K562 (cell line): Measurements from ENCODE around the gene PRAMEF18. TPM values are rescaled to one million over a fixed set of nuclear protein-coding genes. Genes with fewer than 3 reads are reported as not detected.
"Not testable (repeated sequence)": the region's sequence is repeated elsewhere in the genome, so short reads cannot be mapped to it uniquely, and the experiment has no call there.

Experiments used
- ATAC-seq: fragments of 200-7000 bp; cut with Tn5 transposase; 3 replicates; pipeline ENCODE4 v1.9.1; 2020; ENCODE audit warnings: moderate library complexity
- BruUV-seq: library from RNA; stranded (reverse); fragments of 400-500 nt; replicated peaks from 2 replicates; lab custom pipeline; 2021; lab: Mats Ljungman, UMichigan
- CTCF ChIA-PET: fragments of 300-600 bp; formaldehyde crosslinking; extraction: SDS; loops from one replicate; lab custom pipeline; 2021; ENCODE audit warnings: low intra/inter-chr PET ratio; lab: Yijun Ruan, JAX
- POLR2A ChIA-PET: fragments of 300-600, 350-650 bp; sonication (Branson Sonifier 250); formaldehyde crosslinking; extraction: SDS; loops from one replicate; lab custom pipeline; 2021; ENCODE audit warnings: antibody characterized with exemption, inconsistent platforms; lab: Yijun Ruan, JAX
- DNase-seq, 4 experiments: peaks; one replicate each; pipeline versions ENCODE4 v3.0.0 to v3.0.0-alpha.2; 2011 to 2018; ENCODE audit warnings: low spot score in 3 of 4, mixed read lengths in 3 of 4; ENCODE audit errors: extremely low read depth in 1 of 4
- FAIRE-seq: peaks from 2 replicates; lab custom pipeline; 2011; peaks lifted over from hg19 to GRCh38; lab: Jason Lieb, UNC
- H2AFZ ChIP-seq: 2 replicates; pipeline ENCODE4 v1.6.0; 2011; ENCODE audit warnings: low read depth, low read length, control low read depth, inconsistent platforms
- H3K27ac ChIP-seq: fragments of 200-600 bp; 3 replicates; pipeline ENCODE4 v1.8.0; 2011; ENCODE audit warnings: low read depth, mild to moderate bottlenecking, control low read depth, inconsistent platforms, low read length, moderate library complexity, mixed read lengths; ENCODE audit errors: extremely low read depth
- H3K27me3 ChIP-seq, 2 experiments: fragments of 300-600 bp in 1 of 2; 2 replicates in 1 of 2; 3 replicates in 1 of 2; pipeline versions ENCODE4 v1.6.0 to v1.8.0; 2011; ENCODE audit warnings: inconsistent platforms in 2 of 2, low read length in 2 of 2, mild to moderate bottlenecking in 1 of 2, mixed read lengths in 1 of 2, moderate library complexity in 1 of 2; ENCODE audit not compliant: control insufficient read depth in 2 of 2, insufficient read depth in 2 of 2
- H3K36me3 ChIP-seq: fragments of 300-600 bp; 3 replicates; pipeline ENCODE4 v1.8.0; 2011; ENCODE audit warnings: mild to moderate bottlenecking, low read length, inconsistent platforms; ENCODE audit not compliant: control insufficient read depth, insufficient read depth
- H3K4me1 ChIP-seq, 2 experiments: fragments of 200-600 bp in 1 of 2; replicated peaks in 1 of 2; 2 replicates in 1 of 2; 3 replicates in 1 of 2; pipeline versions ENCODE4 v1.5.1 to v1.8.0; 2011; ENCODE audit warnings: inconsistent platforms in 2 of 2, low read length in 2 of 2, mild to moderate bottlenecking in 1 of 2, mixed read lengths in 1 of 2, moderate library complexity in 1 of 2; ENCODE audit not compliant: control insufficient read depth in 2 of 2, insufficient read depth in 2 of 2
- H3K4me2 ChIP-seq: 2 replicates; pipeline ENCODE4 v1.6.1; 2011; ENCODE audit warnings: low read length, control low read depth, inconsistent platforms, mixed read lengths; ENCODE audit not compliant: insufficient read depth
- H3K4me3 ChIP-seq: fragments of 200-600 bp; sonication (generic), shearing (Covaris generic); 2 replicates; pipeline ENCODE4 v1.5.1; 2016; ENCODE audit warnings: control low read depth, inconsistent platforms
- H3K79me2 ChIP-seq: fragments of 200-600 bp; 3 replicates; pipeline ENCODE4 v1.8.0; 2011; ENCODE audit warnings: low read length, inconsistent platforms; ENCODE audit not compliant: control insufficient read depth, insufficient read depth
- H3K9ac ChIP-seq, 2 experiments: 2 replicates each; pipeline versions ENCODE4 v1.6.0 to v1.6.1; 2011; ENCODE audit warnings: low read depth in 2 of 2, low read length in 2 of 2, control low read depth in 1 of 2, inconsistent platforms in 1 of 2, mild to moderate bottlenecking in 1 of 2, mixed read lengths in 1 of 2; ENCODE audit not compliant: insufficient read depth in 1 of 2
- H3K9me1 ChIP-seq: one replicate; pipeline ENCODE4 v1.6.0; 2011; ENCODE audit warnings: inconsistent platforms, mild to moderate bottlenecking, low read length, moderate library complexity; ENCODE audit not compliant: control insufficient read depth, insufficient read depth
- H3K9me3 ChIP-seq: replicated peaks from 2 replicates; pipeline ENCODE4 v1.5.1; 2011; ENCODE audit warnings: low read depth, low read length, inconsistent platforms; ENCODE audit not compliant: control insufficient read depth, insufficient read depth
- H4K20me1 ChIP-seq: replicated peaks from 2 replicates; pipeline ENCODE4 v1.6.1; 2011; ENCODE audit warnings: low read length, inconsistent platforms, mixed read lengths; ENCODE audit not compliant: control insufficient read depth, insufficient read depth
- BMI1 ChIP-seq: fragments of 150-350 bp; IDR thresholded peaks from 2 replicates; pipeline ENCODE4 v1.6.1; 2014; ENCODE audit warnings: low read length
- NFYB ChIP-seq: IDR thresholded peaks from 2 replicates; pipeline ENCODE4 v1.6.1; 2011; ENCODE audit warnings: mild to moderate bottlenecking, moderate library complexity; ENCODE audit not compliant: insufficient read length; ENCODE audit errors: extremely low read depth
- RAD21 ChIP-seq, 2 experiments: fragments of 250-450 bp in 1 of 2; fragments of 450-650 bp in 1 of 2; sonication (Bioruptor Pico) in 1 of 2; formaldehyde crosslinking in 1 of 2; IDR thresholded peaks in 1 of 2; conservative IDR thresholded peaks in 1 of 2; 2 replicates each; pipeline versions ENCODE4 v1.4.0 to v1.8.0; 2020 to 2022; ENCODE audit warnings: mild to moderate bottlenecking in 2 of 2, moderate library complexity in 1 of 2
- ZNF165 ChIP-seq: fragments of 250-450 bp; sonication (Bioruptor Pico); IDR thresholded peaks from 2 replicates; pipeline ENCODE4 v1.4.0; 2020; ENCODE audit warnings: borderline replicate concordance
- WGBS: fragments of 100-300 bp; shearing (Covaris generic); methylation state at CpG from one replicate; pipeline ENCODE4 v1.1.6; 2016; ENCODE audit warnings: low coverage, mixed read lengths; ENCODE audit not compliant: insufficient coverage; ENCODE audit errors: missing lambda C conversion rate; 5-methylcytosine and 5-hydroxymethylcytosine counted together
- in situ Hi-C: fragments of 300-500 bp; cut with MboI; formaldehyde crosslinking; loops from 4 replicates; pipeline ENCODE4 v1.15.0; 2018; ENCODE audit warnings: inconsistent platforms, mixed read lengths
- intact Hi-C: fragments of 100-400 bp; cut with micrococcal nuclease; formaldehyde crosslinking; loops from 2 replicates; pipeline ENCODE4 v1.14.2; 2022
- polyA plus RNA-seq, 8 experiments: library from polyadenylated mRNA; depleted of rRNA in 4 of 8; stranded (reverse) in 5 of 8; unstranded in 3 of 8; fragments of >200 nt; fragmentation: Nextera tagmentation in 2 of 8; fragmentation: Illumina TruSeq in 1 of 8; extraction: Ambion mirVana in 2 of 8; extraction: Trizol in 1 of 8; gene quantifications; 2 replicates each; pipeline versions ENCODE4 v1.2.1 to v1.2.3, GENCODE V29; 2011 to 2014; ENCODE audit warnings: inconsistent platforms in 1 of 8, missing spikeins in 1 of 8
- total RNA-seq, 7 experiments: library from RNA; depleted of rRNA in 6 of 7; stranded (reverse); fragments of >200 nt in 6 of 7; fragmentation: Illumina TruSeq in 2 of 7; extraction: Trizol in 2 of 7; gene quantifications; 2 replicates each; pipeline versions ENCODE4 v1.2.1 to v1.2.3, GENCODE V29; 2011 to 2021; ENCODE audit warnings: low replicate concordance in 1 of 7
- TF ChIP-seq, protein P1 (sequence below): IDR thresholded peaks from 2 replicates; pipeline ENCODE4 v1.6.1; 2011; ENCODE audit warnings: borderline replicate concordance, low read depth, mild to moderate bottlenecking, moderate library complexity, low read length; ENCODE audit not compliant: insufficient read depth, poor library complexity, severe bottlenecking
- TF ChIP-seq, protein P2 (sequence below), 3 experiments: IDR thresholded peaks in 2 of 3; conservative IDR thresholded peaks in 1 of 3; 2 replicates each; pipeline ENCODE4 v1.5.1; 2011 to 2012; ENCODE audit warnings: low read length in 3 of 3, mild to moderate bottlenecking in 3 of 3, control low read depth in 2 of 3, improper control_type of control experiment in 1 of 3, inconsistent platforms in 1 of 3, low read depth in 1 of 3, mixed read lengths in 1 of 3, moderate library complexity in 1 of 3; ENCODE audit not compliant: insufficient read depth in 2 of 3

PRAMEF18 gene
- total and polyA plus RNA-seq, 9 of the 15 experiments (the other 6 are each of a cell fraction or from before 2014, with no cell fraction given), result not detected

DNA sequence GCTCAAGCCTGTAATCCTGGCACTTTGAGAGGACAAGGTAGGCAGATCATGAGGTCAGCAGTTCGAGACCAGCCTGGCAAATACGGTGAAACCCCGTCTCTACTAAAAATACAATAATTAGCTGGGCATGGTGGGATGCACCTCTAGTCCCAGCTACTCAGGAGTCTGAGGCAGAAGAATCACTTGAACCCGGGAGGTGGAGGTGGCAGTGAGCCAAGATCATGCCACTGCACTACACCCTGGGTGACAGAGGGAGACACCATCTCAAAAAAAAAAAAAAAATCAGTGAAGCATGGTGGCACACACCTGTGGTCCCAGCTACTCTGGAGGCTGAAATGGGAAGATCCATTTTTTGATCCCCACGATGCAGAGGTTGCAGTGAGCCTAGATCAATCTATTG is 4.1 kb upstream of the PRAMEF18 start:
- H3K79me2 ChIP-seq, DNase-seq, H3K4me3 ChIP-seq, H3K4me2 ChIP-seq, POLR2A ChIA-PET, H3K9ac ChIP-seq, CTCF ChIA-PET, H2AFZ ChIP-seq, ATAC-seq, FAIRE-seq, H3K36me3 ChIP-seq, H4K20me1 ChIP-seq, H3K9me3 ChIP-seq, intact Hi-C loops, H3K9me1 ChIP-seq, H3K4me1 ChIP-seq, H3K27ac ChIP-seq, H3K27me3 ChIP-seq, BruUV-seq: not testable (repeated sequence)
- in situ Hi-C loops, result loop anchor here (5.0 to 25.0 kb wide), 3 partner anchors 118 to 278 kb away; partner anchors contain the start of gene HNRNPCL2
- WGBS, result under 1% methylated on average over 5 of the region's 5 CpGs

DNA sequence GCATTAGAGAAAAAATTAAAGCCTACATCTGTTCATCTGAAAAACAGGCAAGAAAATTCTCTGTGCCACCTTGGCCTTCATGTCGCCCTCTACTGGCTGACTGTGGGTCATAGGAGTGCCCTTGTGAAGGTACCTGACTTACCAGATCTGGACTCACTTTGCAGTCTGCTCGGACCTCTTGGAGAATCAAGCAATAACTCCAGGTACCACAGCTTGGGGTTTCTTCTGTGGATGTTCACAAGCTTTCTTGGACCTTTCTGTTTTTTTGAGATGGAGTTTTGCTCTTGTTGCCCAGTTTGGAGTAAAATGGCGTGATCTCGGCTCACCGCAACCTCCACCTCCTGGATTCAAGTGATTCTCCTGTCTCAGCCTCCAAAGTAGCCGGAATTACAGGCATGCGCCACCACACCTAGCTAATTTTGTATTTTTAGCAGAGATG is 2.4 kb upstream of the PRAMEF18 start:
- CTCF ChIA-PET, result no interaction called here
- no peak for FAIRE-seq

More for the DNA sequence above, 2.4 kb upstream of the PRAMEF18 start:
- H3K4me2 ChIP-seq, result no peak overlapping the region
- H3K4me1 ChIP-seq, result no peaks in the 10 kb centered on the region
- no peaks in the 10 kb centered on the region for H3K9me1 ChIP-seq
- in situ Hi-C loops (loop anchor here (5.0 to 25.0 kb wide), 2 partner anchors 116 to 221 kb away; partner anchors contain the start of gene HNRNPCL2), intact Hi-C loops (no loop called here)
- no peaks in the 10 kb centered on the region for H3K79me2 ChIP-seq
- H3K9me3 ChIP-seq, result no peaks in the 10 kb centered on the region
- WGBS, result 14% methylated on average over 7 of the region's 7 CpGs
- POLR2A ChIA-PET, result no interaction called here
- no peak overlapping the region for H3K9ac ChIP-seq
- H3K27me3 ChIP-seq, result no peaks in the 10 kb centered on the region
- H2AFZ ChIP-seq, result no peak overlapping the region
- BruUV-seq, result no TSS peak
- H3K27ac ChIP-seq, result no peak overlapping the region
- no peaks in the 10 kb centered on the region for H4K20me1 ChIP-seq
- TF ChIP-seq NFYB, result no peak
- peak; percentile 27 to 44; a peak in 3 of 4 replicates for TF ChIP-seq RAD21 (CRISPR knock-in tag; conservative IDR thresholded peaks at IDR 0.05 in 1 of 2, IDR thresholded peaks at IDR 0.05 in 1 of 2)
- TF ChIP-seq BMI1, result no peak
- TF ChIP-seq, protein P1, sequence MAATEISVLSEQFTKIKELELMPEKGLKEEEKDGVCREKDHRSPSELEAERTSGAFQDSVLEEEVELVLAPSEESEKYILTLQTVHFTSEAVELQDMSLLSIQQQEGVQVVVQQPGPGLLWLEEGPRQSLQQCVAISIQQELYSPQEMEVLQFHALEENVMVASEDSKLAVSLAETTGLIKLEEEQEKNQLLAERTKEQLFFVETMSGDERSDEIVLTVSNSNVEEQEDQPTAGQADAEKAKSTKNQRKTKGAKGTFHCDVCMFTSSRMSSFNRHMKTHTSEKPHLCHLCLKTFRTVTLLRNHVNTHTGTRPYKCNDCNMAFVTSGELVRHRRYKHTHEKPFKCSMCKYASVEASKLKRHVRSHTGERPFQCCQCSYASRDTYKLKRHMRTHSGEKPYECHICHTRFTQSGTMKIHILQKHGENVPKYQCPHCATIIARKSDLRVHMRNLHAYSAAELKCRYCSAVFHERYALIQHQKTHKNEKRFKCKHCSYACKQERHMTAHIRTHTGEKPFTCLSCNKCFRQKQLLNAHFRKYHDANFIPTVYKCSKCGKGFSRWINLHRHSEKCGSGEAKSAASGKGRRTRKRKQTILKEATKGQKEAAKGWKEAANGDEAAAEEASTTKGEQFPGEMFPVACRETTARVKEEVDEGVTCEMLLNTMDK, result peak; percentile 72
- TF ChIP-seq, protein P2, sequence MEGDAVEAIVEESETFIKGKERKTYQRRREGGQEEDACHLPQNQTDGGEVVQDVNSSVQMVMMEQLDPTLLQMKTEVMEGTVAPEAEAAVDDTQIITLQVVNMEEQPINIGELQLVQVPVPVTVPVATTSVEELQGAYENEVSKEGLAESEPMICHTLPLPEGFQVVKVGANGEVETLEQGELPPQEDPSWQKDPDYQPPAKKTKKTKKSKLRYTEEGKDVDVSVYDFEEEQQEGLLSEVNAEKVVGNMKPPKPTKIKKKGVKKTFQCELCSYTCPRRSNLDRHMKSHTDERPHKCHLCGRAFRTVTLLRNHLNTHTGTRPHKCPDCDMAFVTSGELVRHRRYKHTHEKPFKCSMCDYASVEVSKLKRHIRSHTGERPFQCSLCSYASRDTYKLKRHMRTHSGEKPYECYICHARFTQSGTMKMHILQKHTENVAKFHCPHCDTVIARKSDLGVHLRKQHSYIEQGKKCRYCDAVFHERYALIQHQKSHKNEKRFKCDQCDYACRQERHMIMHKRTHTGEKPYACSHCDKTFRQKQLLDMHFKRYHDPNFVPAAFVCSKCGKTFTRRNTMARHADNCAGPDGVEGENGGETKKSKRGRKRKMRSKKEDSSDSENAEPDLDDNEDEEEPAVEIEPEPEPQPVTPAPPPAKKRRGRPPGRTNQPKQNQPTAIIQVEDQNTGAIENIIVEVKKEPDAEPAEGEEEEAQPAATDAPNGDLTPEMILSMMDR (IDR thresholded peaks at IDR 0.05 in 2 of 3, conservative IDR thresholded peaks at IDR 0.05 in 1 of 3; ENCODE audit: insufficient read depth in 2 of 3, low read depth in 1 of 3, low read length in 3 of 3), result peak; percentile 77 to 86 (median 79)
- 0 out of 2 replicates have a peak, but pooled peaks have one; percentile 26 for TF ChIP-seq ZNF165 (CRISPR knock-in tag)
- H3K36me3 ChIP-seq, result no peaks in the 10 kb centered on the region
- peak; percentile 19 to 75 (median 32) for DNase-seq
- H3K4me3 ChIP-seq, result no peak overlapping the region
- ATAC-seq, result peak; percentile 93
